ENCODE results near the gene SCAMP1.

DNA sequence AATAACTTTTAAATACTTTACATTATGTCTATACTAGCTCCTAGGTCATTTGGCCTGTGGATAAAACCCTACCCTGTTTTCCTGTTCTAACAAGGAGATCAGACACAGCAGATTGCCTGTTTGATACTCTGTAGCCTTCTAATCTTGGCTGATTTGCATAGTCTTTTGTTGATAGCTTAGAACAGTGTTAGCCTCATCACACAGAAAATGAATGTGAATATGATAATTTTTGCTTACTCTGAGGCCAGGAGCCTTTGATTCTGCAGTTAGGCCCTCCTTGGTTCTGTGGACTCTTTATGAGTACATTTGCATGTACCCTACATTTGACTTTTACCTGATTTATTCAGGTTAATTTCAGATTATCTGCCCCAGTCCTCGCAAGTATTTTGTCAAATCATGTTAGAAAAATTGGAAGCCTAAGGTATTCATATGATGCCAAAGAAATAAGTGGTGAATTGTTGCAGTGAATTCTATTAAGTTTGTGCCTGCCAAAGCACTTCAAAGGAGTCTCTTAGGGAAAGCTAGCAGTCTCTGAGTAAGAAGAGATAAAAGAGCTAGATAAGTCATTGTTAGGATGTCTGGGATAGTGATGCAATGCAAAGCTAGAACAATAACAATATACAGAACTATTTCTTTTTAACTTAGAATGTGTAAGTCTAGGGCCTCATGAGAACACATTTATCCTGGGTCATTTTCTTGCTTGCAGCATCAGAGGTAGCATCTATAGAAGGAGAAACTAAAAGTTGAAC lies 56.4 kb downstream of the SCAMP1 start:
- TF ChIP-seq, protein P1, sequence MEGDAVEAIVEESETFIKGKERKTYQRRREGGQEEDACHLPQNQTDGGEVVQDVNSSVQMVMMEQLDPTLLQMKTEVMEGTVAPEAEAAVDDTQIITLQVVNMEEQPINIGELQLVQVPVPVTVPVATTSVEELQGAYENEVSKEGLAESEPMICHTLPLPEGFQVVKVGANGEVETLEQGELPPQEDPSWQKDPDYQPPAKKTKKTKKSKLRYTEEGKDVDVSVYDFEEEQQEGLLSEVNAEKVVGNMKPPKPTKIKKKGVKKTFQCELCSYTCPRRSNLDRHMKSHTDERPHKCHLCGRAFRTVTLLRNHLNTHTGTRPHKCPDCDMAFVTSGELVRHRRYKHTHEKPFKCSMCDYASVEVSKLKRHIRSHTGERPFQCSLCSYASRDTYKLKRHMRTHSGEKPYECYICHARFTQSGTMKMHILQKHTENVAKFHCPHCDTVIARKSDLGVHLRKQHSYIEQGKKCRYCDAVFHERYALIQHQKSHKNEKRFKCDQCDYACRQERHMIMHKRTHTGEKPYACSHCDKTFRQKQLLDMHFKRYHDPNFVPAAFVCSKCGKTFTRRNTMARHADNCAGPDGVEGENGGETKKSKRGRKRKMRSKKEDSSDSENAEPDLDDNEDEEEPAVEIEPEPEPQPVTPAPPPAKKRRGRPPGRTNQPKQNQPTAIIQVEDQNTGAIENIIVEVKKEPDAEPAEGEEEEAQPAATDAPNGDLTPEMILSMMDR (conservative IDR thresholded peaks at IDR 0.05 in 1 of 2, IDR thresholded peaks at IDR 0.05 in 1 of 2; ENCODE audit: low read depth in 1 of 2, low read length in 2 of 2): no peak
- no peak for TF ChIP-seq EZH2 (IDR thresholded peaks at IDR 0.05; ENCODE audit: low read length, missing control alignments)
